Fibroblast of upper back skin (primary cell): Measurements from ENCODE around the gene NR4A3.
A peak's percentile ranks its signal among the peaks of the same experiment; 100 is the strongest.
"Not testable (repeated sequence)": the region's sequence is repeated elsewhere in the genome, so short reads cannot be mapped to it uniquely, and the experiment has no call there.

Experiments used
- DNase-seq: peaks from one replicate; pipeline ENCODE4 v3.0.0-alpha.2; 2013

Gene NR4A3

GRCh38 chr9:99821396-99822108, at the start of gene NR4A3:
TSS of gene NR4A3 (plus strand) at chr9:99821885. CDS start at chr9:99828043, 6,158 bp downstream.
- DNase-seq = peak; percentile 97

- DNase-seq = no peak
Observed at GRCh38 chr9:99773468-99774138, 48.1 kb upstream of the NR4A3 start.

- peak; percentile 91 for DNase-seq
Observed at GRCh38 chr9:99778308-99778707, 43.4 kb upstream of the NR4A3 start.

GRCh38 chr9:99778836-99779235, 42.8 kb upstream of the NR4A3 start:
- no peak for DNase-seq

- DNase-seq = no peak
Observed at GRCh38 chr9:99779277-99779676, 42.4 kb upstream of the NR4A3 start.

- not testable (repeated sequence) for DNase-seq
Observed at GRCh38 chr9:99782349-99782748, 39.3 kb upstream of the NR4A3 start.

- no peak for DNase-seq
Observed at GRCh38 chr9:99782962-99783718, 38.5 kb upstream of the NR4A3 start.

- no peak for DNase-seq
Observed at GRCh38 chr9:99783799-99784198, 37.9 kb upstream of the NR4A3 start.

- no peak for DNase-seq
Observed at GRCh38 chr9:99785010-99785590, 36.6 kb upstream of the NR4A3 start.

GRCh38 chr9:99787556-99787955, 34.1 kb upstream of the NR4A3 start:
- no peak for DNase-seq

GRCh38 chr9:99793528-99793927, 28.2 kb upstream of the NR4A3 start:
- DNase-seq = no peak

- no peak for DNase-seq
Observed at GRCh38 chr9:99796231-99796630, 25.5 kb upstream of the NR4A3 start.

GRCh38 chr9:99801775-99802174, 19.9 kb upstream of the NR4A3 start:
- no peak for DNase-seq

- DNase-seq = peak; percentile 28
Observed at GRCh38 chr9:99803694-99804093, 18.0 kb upstream of the NR4A3 start.

- DNase-seq = peak; percentile 63
Observed at GRCh38 chr9:99807276-99807852, 14.3 kb upstream of the NR4A3 start.

GRCh38 chr9:99807956-99808355, 13.7 kb upstream of the NR4A3 start:
- no peak for DNase-seq

GRCh38 chr9:99808454-99808853, 13.2 kb upstream of the NR4A3 start:
- DNase-seq = no peak

GRCh38 chr9:99809586-99810319, 11.9 kb upstream of the NR4A3 start:
- DNase-seq = no peak

- DNase-seq = no peak
Observed at GRCh38 chr9:99811172-99811571, 10.5 kb upstream of the NR4A3 start.

- no peak for DNase-seq
Observed at GRCh38 chr9:99811598-99812383, 9.9 kb upstream of the NR4A3 start.

GRCh38 chr9:99813739-99814138, 7.9 kb upstream of the NR4A3 start:
- DNase-seq = no peak

- DNase-seq = no peak
Observed at GRCh38 chr9:99814359-99814758, 7.3 kb upstream of the NR4A3 start.
